Loucy (cell line): ENCODE results near the gene ZNF516.

Experiments used
- CTCF ChIP-seq: fragments of 200-600 bp; sonication (generic); conservative IDR thresholded peaks from 2 replicates; pipeline ENCODE4 v1.5.1; 2014; ENCODE audit warnings: mild to moderate bottlenecking, antibody characterized with exemption, low read length
- EZH2phosphoT487 ChIP-seq: fragments of 200-600 bp; IDR thresholded peaks from 2 replicates; pipeline ENCODE4 v1.6.1; 2018; ENCODE audit warnings: antibody characterized with exemption, mild to moderate bottlenecking, moderate library complexity, borderline replicate concordance

DNA sequence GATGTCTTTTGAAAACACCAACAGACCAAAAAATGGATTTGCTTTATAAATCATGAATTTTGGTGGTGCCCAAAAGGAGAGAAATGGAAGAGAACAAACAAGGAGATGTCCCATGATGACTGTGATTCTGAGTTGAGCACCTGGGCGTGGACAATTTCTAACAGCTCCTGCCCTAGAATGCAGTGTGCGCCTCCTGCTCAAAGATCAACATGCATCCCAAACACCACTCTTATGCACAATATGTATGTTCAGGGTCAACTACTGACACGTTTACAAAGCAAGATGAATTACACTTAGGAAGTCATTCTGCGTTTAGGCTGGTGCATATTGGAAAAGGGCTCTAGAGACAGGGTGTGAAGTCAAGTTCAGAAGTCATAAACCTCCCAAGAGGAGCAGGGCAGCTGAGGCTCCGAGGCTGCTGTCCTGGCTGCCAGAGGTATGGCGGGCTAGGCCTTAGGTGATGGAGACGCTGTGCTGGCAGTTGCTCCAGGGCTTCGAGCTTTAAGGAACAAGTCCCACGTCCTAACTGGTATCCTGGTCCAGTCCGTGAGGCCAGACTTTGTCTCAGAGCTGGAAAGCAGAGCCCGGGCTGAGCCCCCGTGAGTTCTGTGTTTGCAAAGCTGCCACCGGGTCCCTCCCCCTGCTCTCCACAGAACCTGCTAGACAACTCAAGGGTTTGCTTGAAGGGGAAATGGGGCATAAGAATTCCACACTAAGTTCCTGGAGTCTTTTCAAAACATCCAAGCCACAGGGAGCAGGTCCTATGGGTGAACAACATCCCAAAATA, 74.0 kb downstream of the ZNF516 start:
- TF ChIP-seq CTCF = no peak
- no peak for TF ChIP-seq EZH2phosphoT487
